Vagina (tissue), 2 donors: ENCODE measurements around the gene MAPK14. TPM values are rescaled to one million over a fixed set of nuclear protein-coding genes. Genes with fewer than 3 reads are reported as not detected.

Source experiments
- DNase-seq, 2 donors: peaks; one replicate each; pipeline ENCODE4 v3.0.0-alpha.2; 2017; ENCODE audit errors: extremely low spot score in 2 of 2
- H3K27ac ChIP-seq: fragments of 200-600 bp; sonication (generic); one replicate; pipeline ENCODE4 v1.5.1; 2019
- H3K27me3 ChIP-seq: fragments of 200-600 bp; sonication (generic); one replicate; pipeline ENCODE4 v1.5.1; 2019
- H3K36me3 ChIP-seq, 2 donors: fragments of 200-600 bp; sonication (generic); one replicate each; pipeline ENCODE4 v1.5.1; 2017 to 2019
- H3K4me1 ChIP-seq: fragments of 200-600 bp; sonication (generic); one replicate; pipeline ENCODE4 v1.5.1; 2019
- H3K4me3 ChIP-seq, 2 donors: fragments of 200-600 bp; sonication (generic); 1 replicate in 1 of 2; 2 replicates in 1 of 2; pipeline ENCODE4 v1.5.1; 2016 to 2019
- H3K9me3 ChIP-seq: fragments of 200-600 bp; sonication (generic); one replicate; pipeline ENCODE4 v1.5.1; 2019
- CTCF ChIP-seq, 3 experiments: fragments of 450-650 bp in 2 of 3; fragments of 200-600 bp in 1 of 3; sonication (generic) in 1 of 3; IDR thresholded peaks; one replicate each; pipeline ENCODE4 v1.5.1; 2017 to 2019; ENCODE audit warnings: antibody characterized with exemption in 3 of 3, mild to moderate bottlenecking in 2 of 3, moderate library complexity in 2 of 3
- POLR2A ChIP-seq, 2 donors: fragments of 450-650 bp; IDR thresholded peaks; one replicate each; pipeline ENCODE4 v1.6.1; 2017; ENCODE audit warnings: antibody characterized with exemption in 2 of 2, mild to moderate bottlenecking in 2 of 2, moderate library complexity in 2 of 2
- POLR2AphosphoS5 ChIP-seq, 2 donors: sonication (generic); formaldehyde crosslinking; IDR thresholded peaks; one replicate each; pipeline ENCODE4 v1.9.0; 2017; ENCODE audit warnings: antibody characterized with exemption in 2 of 2, mild to moderate bottlenecking in 2 of 2, low read depth in 1 of 2; ENCODE audit not compliant: insufficient read depth in 1 of 2
- intact Hi-C: fragments of 100-400 bp; cut with DNase I; formaldehyde crosslinking; loops from one replicate; pipeline ENCODE4 v1.15.1; 2023
- total RNA-seq: library from RNA; depleted of rRNA; stranded (reverse); fragments of >200 nt; gene quantifications from one replicate; pipeline ENCODE4 v1.2.3, GENCODE V29; 2016

MAPK14 gene
- total RNA-seq, 1 donor from 2014 or later = 71.9 TPM

- Histone ChIP-seq H3K9me3 (no peaks in the 10 kb centered on the region), H3K27ac (peak overlapping the region; percentile 76), H3K4me3 (no peak overlapping the region), H3K27me3 (no peaks in the 10 kb centered on the region), H3K36me3 (peaks cover 0 to 13% of the 10 kb centered on the region in 2 donors), H3K4me1 (peaks cover 11% of the 10 kb centered on the region)
- intact Hi-C loops = loop anchor here (1.0 kb wide), 1 partner anchor 68 kb away; the partner anchor contains the start of gene MAPK14
- peak; percentile 87 to 93 (median 92) for TF ChIP-seq CTCF (IDR thresholded peaks at IDR 0.05)
- peak in 1 of 2 donors; percentile 76 for TF ChIP-seq POLR2AphosphoS5 (IDR thresholded peaks at IDR 0.05; ENCODE audit: insufficient read depth in 1 of 2, low read depth in 1 of 2)
- TF ChIP-seq POLR2A (IDR thresholded peaks at IDR 0.05) = no peak
- no peak for DNase-seq
Measured at GRCh38 chr6:36094753-36095496, 67.3 kb downstream of the MAPK14 start.

GRCh38 chr6:36095497-36096391 is 68.1 kb downstream of the MAPK14 start:
- Histone ChIP-seq H3K27me3 (no peaks in the 10 kb centered on the region), H3K4me1 (peaks cover 11% of the 10 kb centered on the region), H3K4me3 (no peak overlapping the region), H3K36me3 (peaks cover 0 to 17% of the 10 kb centered on the region in 2 donors), H3K9me3 (no peaks in the 10 kb centered on the region), H3K27ac (no peak overlapping the region)
- DNase-seq = no peak
- TF ChIP-seq CTCF (IDR thresholded peaks at IDR 0.05) (no peak), POLR2AphosphoS5 (IDR thresholded peaks at IDR 0.05; ENCODE audit: insufficient read depth in 1 of 2, low read depth in 1 of 2) (no peak), POLR2A (IDR thresholded peaks at IDR 0.05) (no peak)
- intact Hi-C loops = loop anchor here (1.0 kb wide), 1 partner anchor 68 kb away; the partner anchor contains the start of gene MAPK14

GRCh38 chr6:36098253-36098919 is 70.8 kb downstream of the MAPK14 start:
- Histone ChIP-seq H3K36me3 (peaks cover 0 to 23% of the 10 kb centered on the region in 2 donors), H3K27me3 (no peaks in the 10 kb centered on the region), H3K9me3 (no peaks in the 10 kb centered on the region), H3K4me3 (no peak overlapping the region), H3K4me1 (peaks cover 11% of the 10 kb centered on the region), H3K27ac (no peak overlapping the region)
- intact Hi-C loops = no loop called here
- no peak for TF ChIP-seq CTCF (IDR thresholded peaks at IDR 0.05)
- no peak for TF ChIP-seq POLR2A (IDR thresholded peaks at IDR 0.05)
- no peak for TF ChIP-seq POLR2AphosphoS5 (IDR thresholded peaks at IDR 0.05; ENCODE audit: insufficient read depth in 1 of 2, low read depth in 1 of 2)
- no peak for DNase-seq

GRCh38 chr6:36098920-36099647 is 71.5 kb downstream of the MAPK14 start:
- Histone ChIP-seq H3K27ac (no peak overlapping the region), H3K4me3 (no peak overlapping the region), H3K36me3 (peaks cover 0 to 30% of the 10 kb centered on the region in 2 donors), H3K9me3 (no peaks in the 10 kb centered on the region), H3K27me3 (no peaks in the 10 kb centered on the region), H3K4me1 (peaks cover 11% of the 10 kb centered on the region)
- intact Hi-C loops = no loop called here
- TF ChIP-seq POLR2A (IDR thresholded peaks at IDR 0.05) (no peak), POLR2AphosphoS5 (IDR thresholded peaks at IDR 0.05; ENCODE audit: insufficient read depth in 1 of 2, low read depth in 1 of 2) (no peak), CTCF (IDR thresholded peaks at IDR 0.05) (no peak)
- DNase-seq = no peak
